H1 (cell line): Measurements from ENCODE around the gene PCSK1N. TPM values are rescaled to one million over a fixed set of nuclear protein-coding genes. Genes with fewer than 3 reads are reported as not detected.

Experiments used
- CTCF ChIA-PET: fragments of 300-600 bp; sonication (Branson Sonifier 250); formaldehyde crosslinking; loops from one replicate; lab custom pipeline; 2021; ENCODE audit not compliant: partially characterized antibody; lab: Charles Lee
- POLR2A ChIA-PET: fragments of 300-600 bp; sonication (Branson Sonifier 250); formaldehyde crosslinking; loops from one replicate; lab custom pipeline; 2021; ENCODE audit warnings: inconsistent platforms; ENCODE audit not compliant: partially characterized antibody; lab: Charles Lee
- DNase-seq, 2 experiments: peaks; one replicate each; pipeline versions ENCODE4 v3.0.0 to v3.0.0-alpha.2; 2010 to 2022; ENCODE audit warnings: low spot score in 2 of 2, low read depth in 1 of 2, mixed read lengths in 1 of 2
- FAIRE-seq: peaks from 2 replicates; lab custom pipeline; 2011; peaks lifted over from hg19 to GRCh38; lab: Jason Lieb, UNC
- H2AFZ ChIP-seq: 2 replicates; pipeline ENCODE4 v1.8.1; 2012; ENCODE audit warnings: low read length, inconsistent platforms
- H2AK5ac ChIP-seq: 2 replicates; pipeline ENCODE4 v1.6.1; 2013; ENCODE audit warnings: low read depth, low read length
- H2BK120ac ChIP-seq: replicated peaks from 2 replicates; pipeline ENCODE3; 2013; ENCODE audit warnings: low read depth, low read length, inconsistent platforms
- H2BK12ac ChIP-seq: 2 replicates; pipeline ENCODE4 v1.6.1; 2013; ENCODE audit warnings: low read depth, low read length
- H2BK15ac ChIP-seq: 2 replicates; pipeline ENCODE4 v1.6.1; 2013; ENCODE audit warnings: low read length
- H2BK20ac ChIP-seq: 2 replicates; pipeline ENCODE4 v1.6.1; 2013; ENCODE audit warnings: low read length
- H2BK5ac ChIP-seq: 2 replicates; pipeline ENCODE4 v1.6.1; 2013; ENCODE audit warnings: low read depth, low read length
- H3K14ac ChIP-seq: 2 replicates; pipeline ENCODE4 v1.6.1; 2013; ENCODE audit warnings: inconsistent platforms; ENCODE audit not compliant: insufficient read length
- H3K18ac ChIP-seq: 2 replicates; pipeline ENCODE4 v1.6.1; 2013; ENCODE audit warnings: low read length; ENCODE audit errors: extremely low read depth
- H3K23ac ChIP-seq: 2 replicates; pipeline ENCODE4 v1.6.1; 2013; ENCODE audit warnings: inconsistent platforms; ENCODE audit not compliant: insufficient read length
- H3K23me2 ChIP-seq: 2 replicates; pipeline ENCODE4 v1.6.1; 2013; ENCODE audit warnings: low read depth, low read length
- H3K27ac ChIP-seq: 2 replicates; pipeline ENCODE4 v1.6.1; 2011; ENCODE audit warnings: low read depth, low read length, inconsistent platforms
- H3K27me3 ChIP-seq, 4 experiments: replicated peaks in 1 of 4; 1 replicate in 1 of 4; 2 replicates in 3 of 4; pipeline versions ENCODE4 v1.6.1 to v1.8.1; 2011 to 2013; ENCODE audit warnings: low read length in 3 of 4, mild to moderate bottlenecking in 3 of 4, inconsistent platforms in 2 of 4, mixed read lengths in 2 of 4, moderate library complexity in 1 of 4; ENCODE audit not compliant: control insufficient read depth in 3 of 4, insufficient read depth in 3 of 4; ENCODE audit errors: extremely low read depth in 1 of 4
- H3K36me3 ChIP-seq, 4 experiments: 2 replicates each; pipeline versions ENCODE4 v1.6.1 to v1.8.1; 2011 to 2013; ENCODE audit warnings: mild to moderate bottlenecking in 4 of 4, low read length in 3 of 4, moderate library complexity in 2 of 4, control low read depth in 1 of 4, inconsistent platforms in 1 of 4; ENCODE audit not compliant: insufficient read depth in 4 of 4, control insufficient read depth in 2 of 4
- H3K4ac ChIP-seq: replicated peaks from 2 replicates; pipeline ENCODE3; 2013; ENCODE audit warnings: low read length, low read depth, mixed read lengths, inconsistent platforms; ENCODE audit not compliant: insufficient read length
- H3K4me1 ChIP-seq, 4 experiments: replicated peaks in 1 of 4; 1 replicate in 1 of 4; 2 replicates in 3 of 4; pipeline versions ENCODE4 v1.6.1 to v1.8.1; 2011 to 2013; ENCODE audit warnings: low read length in 3 of 4, inconsistent platforms in 2 of 4, mixed read lengths in 1 of 4; ENCODE audit not compliant: insufficient read depth in 4 of 4, control insufficient read depth in 3 of 4
- H3K4me2 ChIP-seq, 2 experiments: 2 replicates each; pipeline versions ENCODE4 v1.6.1 to v1.8.1; 2011 to 2013; ENCODE audit warnings: low read depth in 2 of 2, low read length in 2 of 2, control low read depth in 1 of 2, inconsistent platforms in 1 of 2, mild to moderate bottlenecking in 1 of 2; ENCODE audit not compliant: insufficient read depth in 1 of 2
- H3K4me3 ChIP-seq, 4 experiments: fragments of 200-600, 300-600 bp in 1 of 4; sonication (generic), shearing (Covaris generic), sonication (Bioruptor Twin) in 1 of 4; 2 replicates each; pipeline versions ENCODE4 v1.5.1 to v1.8.1; 2011 to 2016; ENCODE audit warnings: low read length in 4 of 4, low read depth in 3 of 4, control low read depth in 2 of 4, inconsistent platforms in 2 of 4, mild to moderate bottlenecking in 2 of 4, mixed read lengths in 1 of 4, moderate library complexity in 1 of 4; ENCODE audit not compliant: insufficient read depth in 2 of 4; ENCODE audit errors: extremely low read depth in 1 of 4
- H3K56ac ChIP-seq: replicated peaks from 2 replicates; pipeline ENCODE3; 2013; ENCODE audit warnings: low read depth, mild to moderate bottlenecking, mixed read lengths, low read length, inconsistent platforms; ENCODE audit not compliant: insufficient read length
- H3K79me1 ChIP-seq: 2 replicates; pipeline ENCODE4 v1.6.1; 2013; ENCODE audit warnings: low read depth, low read length, control low read depth
- H3K79me2 ChIP-seq, 2 experiments: 2 replicates each; pipeline versions ENCODE4 v1.6.1 to v1.8.1; 2012 to 2013; ENCODE audit warnings: low read length in 2 of 2, mild to moderate bottlenecking in 2 of 2, inconsistent platforms in 1 of 2; ENCODE audit not compliant: insufficient read depth in 2 of 2, control insufficient read depth in 1 of 2
- H3K9ac ChIP-seq, 4 experiments: replicated peaks in 1 of 4; 1 replicate in 1 of 4; 2 replicates in 3 of 4; pipeline versions ENCODE4 v1.6.1 to v1.8.1; 2011 to 2013; ENCODE audit warnings: low read depth in 3 of 4, low read length in 3 of 4, control low read depth in 2 of 4, mild to moderate bottlenecking in 2 of 4, moderate library complexity in 2 of 4, inconsistent platforms in 1 of 4; ENCODE audit errors: extremely low read depth in 1 of 4
- H3K9me3 ChIP-seq, 2 experiments: 2 replicates each; pipeline versions ENCODE4 v1.6.1 to v1.8.1; 2012 to 2013; ENCODE audit warnings: mild to moderate bottlenecking in 2 of 2, moderate library complexity in 2 of 2, control low read depth in 1 of 2, inconsistent platforms in 1 of 2, low read depth in 1 of 2, low read length in 1 of 2, mixed read lengths in 1 of 2; ENCODE audit not compliant: insufficient read depth in 2 of 2
- H4K20me1 ChIP-seq, 2 experiments: replicated peaks in 1 of 2; 2 replicates each; pipeline versions ENCODE3 to v1.8.1; 2011 to 2013; ENCODE audit warnings: inconsistent platforms in 2 of 2, low read length in 2 of 2, mild to moderate bottlenecking in 1 of 2; ENCODE audit not compliant: insufficient read depth in 2 of 2, control insufficient read depth in 1 of 2
- H4K5ac ChIP-seq: 2 replicates; pipeline ENCODE4 v1.6.1; 2013; ENCODE audit warnings: low read length, low read depth, mixed read lengths, inconsistent platforms; ENCODE audit not compliant: insufficient read length
- H4K8ac ChIP-seq: 2 replicates; pipeline ENCODE4 v1.8.0; 2013; ENCODE audit warnings: mild to moderate bottlenecking, moderate library complexity, low read length, inconsistent platforms; ENCODE audit not compliant: insufficient read depth; ENCODE audit errors: extremely low read depth
- H4K91ac ChIP-seq: replicated peaks from 2 replicates; pipeline ENCODE3; 2013; ENCODE audit warnings: low read length, mixed read lengths, inconsistent platforms; ENCODE audit not compliant: insufficient read length
- EZH2 ChIP-seq: fragments of 200-600 bp; sonication (generic); IDR thresholded peaks from 2 replicates; pipeline ENCODE4 v1.7.1; 2012; ENCODE audit warnings: low read depth, mild to moderate bottlenecking, moderate library complexity, low read length, inconsistent platforms; ENCODE audit not compliant: severe bottlenecking
- SP1 ChIP-seq: IDR thresholded peaks from 2 replicates; pipeline ENCODE4 v1.6.1; 2011; ENCODE audit warnings: low read depth, low read length
- TAF7 ChIP-seq: optimal IDR thresholded peaks from 2 replicates; pipeline ENCODE3; 2011; ENCODE audit warnings: low read depth, mild to moderate bottlenecking, inconsistent platforms, low read length, moderate library complexity, borderline replicate concordance
- WGBS, 2 experiments: shearing (Covaris generic) in 1 of 2; methylation state at CpG; one replicate each; pipeline versions ENCODE4 v1.1.6 to v1.1.7; 2013 to 2015; ENCODE audit warnings: low lambda C conversion rate in 2 of 2, mixed read lengths in 2 of 2, inconsistent platforms in 1 of 2, low coverage in 1 of 2, missing lambda C conversion rate in 1 of 2; ENCODE audit not compliant: insufficient replicate concordance in 2 of 2, insufficient coverage in 1 of 2, insufficient read length in 1 of 2; ENCODE audit errors: extremely low coverage in 1 of 2, missing lambda C conversion rate in 1 of 2; 5-methylcytosine and 5-hydroxymethylcytosine counted together
- polyA plus RNA-seq, 7 experiments: library from polyadenylated mRNA; depleted of rRNA in 3 of 7; stranded (reverse) in 5 of 7; unstranded in 2 of 7; fragments of >200 nt in 5 of 7; fragments of 200-250 nt in 2 of 7; gene quantifications; 1 replicate in 5 of 7; 2 replicates in 1 of 7; 4 replicates in 1 of 7; pipeline versions ENCODE4 v1.2.1 to v1.2.3, GENCODE V29; 2011 to 2013; ENCODE audit warnings: missing spikeins in 2 of 7, mixed read lengths in 2 of 7
- total RNA-seq: library from RNA; stranded (reverse); fragmentation: NEBNext Ultra II Directional; extraction: Animal tissue kit (Norgen Biotek cat#: 25700); gene quantifications from 2 replicates; pipeline ENCODE4 v1.2.1, GENCODE V29; 2021

PCSK1N gene
- total and polyA plus RNA-seq, 2 of the 8 experiments (the other 6 are each of a cell fraction or from before 2014, with no cell fraction given) = 3.6 to 4.5 TPM

DNA sequence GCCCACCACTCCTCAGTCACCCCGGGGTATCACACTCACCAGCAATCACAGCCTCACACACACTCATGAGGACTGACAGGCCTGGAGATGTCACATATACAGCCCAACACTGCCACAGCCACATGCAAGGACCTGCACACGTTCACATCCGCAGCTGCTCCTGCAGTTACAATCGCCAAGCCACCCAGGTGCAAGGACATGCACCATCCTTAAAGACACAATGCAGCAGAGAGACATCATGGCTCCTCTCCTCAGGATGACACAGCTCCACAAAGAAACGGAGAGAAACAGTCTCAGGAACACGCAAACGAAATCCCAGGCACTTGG, 1.1 kb downstream of the PCSK1N start:
- peak; percentile 27 for TF ChIP-seq EZH2
- TF ChIP-seq TAF7 = no peak
- no peak for TF ChIP-seq SP1
- Histone ChIP-seq H3K4me2 (peak overlapping the region; percentile 85 to 87), H4K20me1 (peaks cover 0 to 3% of the 10 kb centered on the region in 2 experiments), H3K23me2 (peaks cover 11% of the 10 kb centered on the region; the same call in 1 of the 2 replicates), H2BK15ac (no peak overlapping the region; the same call in 1 of the 2 replicates), H3K23ac (no peak overlapping the region), H2AFZ (no peak overlapping the region), H3K14ac (no peak overlapping the region), H3K79me1 (no peaks in the 10 kb centered on the region), H4K8ac (no peak overlapping the region), H3K79me2 (no peaks in the 10 kb centered on the region), H3K9me3 (no peaks in the 10 kb centered on the region), H2BK120ac (no peak overlapping the region), H3K56ac (no peak overlapping the region), H3K27me3 (peaks cover 21 to 61% (median 48%) of the 10 kb centered on the region in 4 experiments), H3K36me3 (no peaks in the 10 kb centered on the region), H3K27ac (no peak overlapping the region), H3K18ac (no peak overlapping the region), H4K91ac (no peak overlapping the region), H4K5ac (no peak overlapping the region), H2BK20ac (no peak overlapping the region), H3K9ac (no peak overlapping the region), H2BK5ac (no peak overlapping the region), H2BK12ac (no peak overlapping the region), H3K4me1 (peaks cover 0 to 8% (median 2%) of the 10 kb centered on the region in 4 experiments; a peak in 4 of 7 replicates), H3K4me3 (peak overlapping the region in 2 of 4 experiments; percentile 22 to 61; a peak in 5 of 8 replicates), H3K4ac (no peak overlapping the region), H2AK5ac (no peak overlapping the region; the same call in 1 of the 2 replicates)
- CTCF ChIA-PET = interaction anchor here (0.6 to 1.2 kb wide), 2 partner anchors 12 to 163 kb away, joined by 3 to 5 read pairs; no protein-coding TSS in a partner anchor
- DNase-seq = no peak
- POLR2A ChIA-PET = interaction anchor here (0.7 to 1.1 kb wide), 2 partner anchors 11 to 352 kb away, joined by 3 read pairs; no protein-coding TSS in a partner anchor
- WGBS, 2 experiments = 34% methylated on average over 7 of the region's 7 CpGs; no CpG with 5 or more reads in 1 of the 2 experiments
- FAIRE-seq = no peak
